NCI-H524 (cell line): Measurements from ENCODE around the gene PTPA.

ENCODE experiments used
- DNase-seq, 2 experiments: peaks; one replicate each; lab custom pipeline; 2025; lab: John Stamatoyannopoulos, UW

PTPA gene

DNA sequence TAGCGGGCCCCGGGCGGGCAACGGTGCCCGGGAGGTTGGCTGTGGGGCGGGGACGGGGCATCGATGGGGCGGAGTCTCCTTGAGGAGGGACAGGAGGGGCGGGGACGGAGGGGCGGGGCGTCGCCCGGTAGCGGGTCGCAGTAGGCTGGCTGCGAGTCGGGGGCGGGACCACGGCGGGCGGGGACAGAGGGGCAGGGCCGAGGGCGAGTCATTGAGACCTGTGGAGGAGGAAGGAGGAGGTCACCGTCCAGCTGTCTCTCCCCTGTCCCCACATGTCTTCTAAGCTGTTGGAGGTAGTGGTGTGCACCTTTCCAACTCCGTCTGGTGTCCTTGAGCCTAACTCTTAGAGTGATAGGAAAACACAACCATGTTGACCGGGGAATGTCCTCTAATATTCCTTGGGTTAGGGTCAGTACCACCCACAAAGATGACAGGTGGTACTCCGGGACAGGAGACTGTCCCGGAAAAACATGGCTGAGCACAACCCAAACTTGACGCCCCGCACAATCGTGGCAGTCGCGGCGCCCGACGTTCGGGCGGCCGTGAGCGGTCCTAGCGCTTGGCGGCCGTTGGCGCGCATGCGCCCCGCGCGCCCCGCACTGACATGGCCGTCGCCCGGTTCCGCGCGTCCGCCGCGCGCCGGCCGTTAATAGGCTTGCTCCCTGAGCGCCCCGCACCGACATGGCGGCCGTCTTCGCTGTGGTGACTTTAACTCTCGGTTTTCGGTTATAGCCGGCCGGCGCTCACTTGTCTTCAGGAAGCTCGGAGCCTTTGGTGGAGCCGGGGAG lies at the start of gene PTPA, which contains the start of gene CRAT:
Gene PTPA, plus strand, starts transcription at position 676 of the 788 bp plus-strand sequence. CDS start 186 bp downstream, outside the sequence.
Gene CRAT, minus strand, starts transcription at position 54 of the 788 bp plus-strand sequence. CDS start 284 bp downstream, outside the sequence.
- peak; percentile 95 for DNase-seq

DNA sequence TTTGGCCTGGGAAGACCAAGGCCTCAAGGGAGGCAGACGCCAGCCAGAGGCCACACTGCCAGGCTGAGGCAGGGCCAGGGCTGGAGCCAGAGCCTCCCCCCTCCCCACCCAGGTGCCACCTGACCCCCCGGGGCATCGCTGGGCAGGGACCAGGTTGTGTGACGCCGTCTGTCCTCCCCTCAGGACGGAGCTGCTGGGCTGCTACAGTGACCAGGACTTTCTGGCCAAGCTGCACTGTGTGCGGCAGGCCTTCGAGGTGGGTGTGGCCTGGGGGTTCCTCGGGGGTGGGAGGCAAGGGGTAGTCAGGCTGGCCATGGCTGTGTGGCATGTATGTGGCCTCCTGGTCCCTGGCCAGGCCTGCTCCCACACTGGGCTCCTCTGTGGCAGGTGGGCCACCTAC lies 48.2 kb upstream of the PTPA start:
- no peak for DNase-seq

DNA sequence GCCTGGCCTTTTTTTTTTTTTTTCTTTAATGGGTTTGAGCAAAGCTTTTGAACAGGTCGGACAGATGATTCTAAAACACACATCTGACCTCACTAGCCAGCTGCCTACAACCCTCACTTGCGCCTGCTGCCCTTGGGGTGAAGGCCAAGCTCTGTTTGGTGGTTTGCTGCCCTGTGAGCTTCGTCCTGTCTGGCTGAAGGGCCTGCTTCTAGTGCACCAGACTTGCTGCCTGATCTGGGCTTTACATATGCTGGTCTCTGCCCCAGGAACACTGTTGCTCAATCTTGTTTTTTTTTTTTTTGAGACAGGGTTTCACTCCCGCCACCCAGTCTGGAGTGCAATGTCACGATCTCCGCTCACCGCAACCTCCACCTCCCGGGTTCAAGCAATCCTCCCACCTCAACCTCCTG lies 46.7 kb upstream of the PTPA start:
- no peak for DNase-seq

GRCh38 chr9:129068110-129068509 lies 43.1 kb upstream of the PTPA start:
- DNase-seq = no peak

- no peak for DNase-seq
Observed at GRCh38 chr9:129068990-129069861, 42.0 kb upstream of the PTPA start.

DNA sequence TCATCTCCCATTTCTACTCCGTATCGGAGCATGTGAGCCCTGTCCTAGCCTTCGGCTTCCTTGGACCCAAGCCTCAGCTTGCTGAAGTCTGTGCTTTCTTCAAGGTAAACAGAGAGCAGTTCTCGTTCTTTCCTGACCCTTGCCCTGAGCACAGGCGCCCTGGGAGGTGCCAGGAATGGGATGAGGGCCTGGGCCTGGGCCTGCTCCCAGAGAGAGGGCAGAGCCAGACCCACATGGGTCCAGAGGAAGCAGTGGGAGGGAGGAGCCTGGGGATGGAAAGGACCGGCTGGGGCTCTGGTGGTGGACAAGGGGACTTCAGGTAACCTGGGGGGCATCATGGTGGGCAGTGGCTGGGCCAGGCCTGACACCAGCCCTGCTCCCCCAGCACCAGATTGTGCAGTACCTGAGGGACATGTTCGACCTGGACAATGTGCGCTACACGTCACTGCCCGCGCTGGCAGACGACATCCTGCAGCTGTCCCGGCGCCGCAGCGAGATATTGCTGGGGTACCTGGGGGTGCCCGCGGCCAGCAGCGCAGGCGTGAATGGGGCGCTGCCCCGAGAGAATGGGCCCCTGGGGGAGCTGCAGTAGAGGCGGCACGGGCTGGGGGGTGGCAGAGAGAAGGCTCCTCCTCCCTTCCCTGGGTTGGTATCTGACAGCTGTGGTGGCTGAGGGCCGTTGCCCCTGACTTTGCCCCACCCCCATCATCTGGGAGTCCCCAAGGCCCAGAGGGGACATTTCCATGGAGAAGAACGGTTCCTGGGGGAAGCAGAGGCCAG lies 41.2 kb upstream of the PTPA start:
- no peak for DNase-seq

DNA sequence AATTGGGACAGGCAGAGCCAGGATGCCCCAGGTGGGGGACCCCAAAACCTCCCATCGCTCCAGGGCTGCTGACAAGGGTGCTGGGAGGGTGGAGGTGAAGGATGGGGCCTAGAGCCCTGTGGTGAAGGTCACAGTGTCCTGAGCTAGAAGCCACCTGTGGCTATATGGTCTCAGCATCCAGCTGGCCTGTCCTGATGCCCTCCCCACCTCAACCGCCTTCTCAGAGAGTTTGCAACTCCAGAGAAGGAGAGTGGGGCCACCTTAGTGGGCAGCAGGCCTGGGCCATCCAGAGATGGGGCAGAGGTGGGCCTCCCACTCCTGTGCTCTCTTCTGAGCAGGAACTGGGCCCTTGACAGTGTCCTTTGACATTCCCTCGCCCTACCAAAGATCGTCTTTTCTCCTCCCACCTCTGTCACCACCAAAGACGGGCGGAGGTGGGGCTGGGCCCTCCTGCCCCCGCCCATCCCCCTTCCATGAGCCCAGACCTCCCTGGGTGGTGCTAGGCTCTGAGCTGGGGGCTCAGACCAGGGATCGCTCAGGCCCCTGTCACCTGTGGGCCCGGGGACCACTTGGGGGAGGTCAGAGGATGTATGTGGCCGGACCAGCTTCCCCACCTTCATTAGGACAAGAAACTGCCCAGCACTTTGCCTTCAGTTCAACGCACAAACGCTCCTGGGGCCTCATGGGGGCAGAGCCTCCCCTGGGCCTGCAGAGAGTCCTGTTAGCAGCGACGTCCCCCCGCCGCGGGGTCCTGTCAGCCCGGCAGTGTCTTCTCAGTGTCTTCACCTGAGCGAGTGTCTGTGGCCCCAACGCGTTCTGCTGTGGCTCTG lies 40.3 kb upstream of the PTPA start:
- DNase-seq = no peak

DNA sequence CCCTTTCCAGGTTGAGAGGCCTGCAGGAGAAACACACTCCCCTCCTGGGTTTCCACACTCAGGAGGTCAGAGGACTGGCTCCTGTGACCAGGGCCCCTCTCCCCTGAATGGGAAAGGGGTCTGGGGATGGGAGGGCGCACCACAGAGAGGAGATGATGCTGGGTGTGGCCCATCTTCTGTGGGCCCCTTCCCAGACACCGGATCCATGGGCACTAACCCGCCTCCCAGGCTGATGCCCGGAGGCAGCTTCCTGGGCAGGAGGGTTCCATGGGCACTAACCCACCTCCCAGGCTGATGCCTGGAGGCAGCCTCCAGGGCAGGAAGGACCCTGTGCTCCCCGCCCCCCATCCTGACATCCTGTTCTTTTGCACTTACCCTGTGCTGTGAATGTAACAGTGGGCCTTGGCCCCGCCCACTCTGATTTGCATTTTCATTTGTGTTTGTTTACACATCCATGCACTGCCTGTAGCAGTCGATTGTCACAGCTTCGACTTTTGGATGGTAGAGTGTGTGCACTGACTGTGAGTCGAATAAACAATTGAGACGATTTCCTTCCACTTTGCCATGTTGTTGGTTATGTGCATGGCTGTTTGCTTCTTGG lies 39.6 kb upstream of the PTPA start:
- no peak for DNase-seq

- DNase-seq = no peak
Observed at GRCh38 chr9:129072171-129072570, 39.0 kb upstream of the PTPA start.

- no peak for DNase-seq
Observed at GRCh38 chr9:129073404-129073803, 37.8 kb upstream of the PTPA start.

DNA sequence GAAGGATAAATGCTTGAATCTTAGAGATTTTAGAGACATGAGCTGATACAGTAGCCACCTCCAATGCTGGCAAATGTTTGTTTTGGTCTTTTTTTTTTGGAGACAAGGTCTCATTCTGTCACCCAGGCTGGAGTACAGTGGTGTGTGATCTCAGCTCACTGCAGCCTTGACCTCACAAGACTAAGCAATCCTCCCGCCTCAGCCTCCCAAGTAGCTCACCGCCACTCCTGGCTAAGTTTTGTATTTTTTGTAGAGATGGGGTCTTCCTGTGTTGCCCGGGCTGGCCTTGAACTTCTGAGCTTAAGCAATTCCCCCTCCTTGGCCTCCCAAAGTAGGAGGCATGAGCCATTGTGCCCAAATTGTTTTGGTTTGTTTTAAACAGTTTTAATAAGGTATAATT lies 37.1 kb upstream of the PTPA start:
- no peak for DNase-seq

DNA sequence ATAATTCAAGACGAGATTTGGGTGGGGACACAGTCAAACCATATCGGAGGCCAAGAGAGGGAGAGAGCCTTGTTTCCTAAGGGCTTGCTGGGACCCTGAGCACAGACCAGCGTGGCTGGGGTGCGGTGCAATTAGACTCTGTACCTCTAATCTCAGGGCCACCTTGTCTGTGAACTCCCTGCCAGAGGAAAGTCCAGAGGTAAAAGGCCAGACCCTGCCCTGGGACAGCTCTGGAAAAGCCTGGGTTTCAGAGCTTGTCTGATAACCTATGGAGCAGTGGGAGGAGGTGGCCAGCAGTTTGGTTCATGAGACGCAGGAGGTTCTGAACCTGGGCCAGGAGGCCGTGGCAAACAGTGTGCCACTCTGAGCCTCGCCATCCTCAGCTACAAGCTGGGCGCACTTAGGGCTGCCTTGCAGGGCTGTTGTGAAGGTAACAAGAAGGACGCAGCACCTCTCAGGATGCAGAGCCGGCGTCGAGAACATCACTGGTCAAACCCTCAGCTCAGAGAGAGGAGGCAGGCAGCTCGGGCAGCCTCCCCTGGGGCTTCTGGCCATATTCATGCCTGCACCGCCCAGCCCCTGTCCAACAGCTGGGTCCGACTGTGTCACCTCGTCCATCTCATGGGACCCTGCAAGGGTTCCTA lies 35.1 kb upstream of the PTPA start:
- DNase-seq = no peak

DNA sequence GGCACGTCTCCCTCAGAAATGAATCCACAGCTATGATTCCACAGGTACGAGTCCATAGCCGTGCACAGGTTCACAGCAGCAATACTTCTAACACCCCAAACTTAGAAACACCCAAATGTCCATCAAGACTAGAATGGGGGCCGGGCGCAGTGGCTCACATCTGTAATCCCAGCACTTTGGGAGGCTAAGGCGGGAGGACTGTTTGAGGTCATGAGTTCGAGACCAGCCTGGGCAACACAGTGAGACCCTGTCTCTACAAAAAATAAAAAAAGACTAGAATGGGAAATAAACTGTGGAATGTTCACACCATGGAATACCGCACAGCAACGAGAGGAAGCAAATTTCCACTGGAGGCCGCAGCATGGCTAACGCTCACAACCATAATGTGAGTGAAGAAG lies 34.6 kb upstream of the PTPA start:
- DNase-seq = no peak

DNA sequence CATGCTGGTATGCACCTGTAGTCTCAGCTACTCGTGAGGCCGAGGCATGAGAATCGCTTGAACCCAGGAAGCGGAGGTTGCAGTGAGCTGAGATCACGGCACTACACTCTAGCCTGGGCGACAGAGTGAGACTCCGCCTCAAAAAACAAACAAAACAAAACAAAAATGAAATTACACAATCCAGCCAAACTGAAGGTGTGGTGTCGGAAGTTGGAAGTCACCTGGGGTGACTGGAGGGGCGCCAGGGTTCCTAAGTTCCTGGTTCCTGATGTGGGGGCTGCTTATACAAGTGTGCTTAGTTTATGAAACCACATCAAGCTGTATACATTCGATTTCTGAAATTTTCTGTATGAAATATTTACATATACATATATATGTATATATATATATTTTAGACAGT lies 34.0 kb upstream of the PTPA start:
- DNase-seq = no peak

GRCh38 chr9:129078691-129079503 lies 32.3 kb upstream of the PTPA start:
- DNase-seq = no peak

DNA sequence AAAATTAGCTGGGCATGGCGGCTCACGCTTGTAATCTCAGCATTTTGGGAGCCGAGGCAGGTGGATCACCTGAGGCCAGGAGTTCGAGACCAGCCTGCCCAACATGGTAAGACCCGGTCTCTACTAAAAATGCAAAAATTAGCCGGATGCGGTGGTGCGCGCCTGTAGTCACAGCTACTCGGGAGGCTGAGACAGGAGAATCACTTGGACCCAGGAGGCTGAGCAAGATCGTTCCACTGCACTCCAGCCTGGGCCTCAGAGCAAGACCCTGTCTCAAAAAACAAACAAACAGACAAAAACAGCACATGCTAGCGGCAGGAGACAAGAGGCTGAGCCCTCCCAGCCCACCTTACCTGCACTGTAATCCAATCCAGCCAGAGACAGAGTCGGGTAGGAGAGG lies 31.4 kb upstream of the PTPA start:
- DNase-seq = no peak

- DNase-seq = no peak
Observed at GRCh38 chr9:129080298-129080600, 31.0 kb upstream of the PTPA start.

GRCh38 chr9:129080601-129081387 lies 30.4 kb upstream of the PTPA start, which contains the start of gene DOLPP1:
DOLPP1 (plus strand) TSS chr9:129081111; CDS start chr9:129081132, 21 bp downstream.
- DNase-seq = peak; percentile 99 to 100
